ENCODE results near the gene RAPGEF4.

DNA sequence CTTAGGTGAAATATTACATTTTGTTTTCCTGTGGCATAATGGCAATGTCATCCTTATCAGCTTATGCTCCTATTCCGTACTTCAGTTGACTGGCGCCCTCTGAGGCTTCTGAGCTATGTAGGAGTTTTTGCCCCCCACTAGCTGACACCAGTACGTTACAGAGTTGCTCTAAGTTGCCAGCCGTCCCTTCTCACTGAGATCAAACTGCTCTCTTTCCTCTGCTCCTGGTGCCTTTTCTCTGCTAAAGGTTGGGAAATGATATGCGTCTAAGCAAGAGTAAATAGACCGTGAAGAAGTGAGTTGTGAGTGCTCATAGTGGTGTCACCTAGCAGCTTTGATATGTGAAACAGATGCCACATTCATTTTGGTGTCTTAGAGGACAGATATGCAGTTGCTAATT lies 99.2 kb downstream of the RAPGEF4 start:
- TF ChIP-seq POLR2A (IDR thresholded peaks at IDR 0.05; ENCODE audit: low read depth, low read length) (no peak), POLR2AphosphoS5 (IDR thresholded peaks at IDR 0.05; ENCODE audit: low read depth, low read length) (no peak), TAF1 (IDR thresholded peaks at IDR 0.05; ENCODE audit: borderline replicate concordance, low read depth, low read length) (no peak)
